HepG2 (cell line): ENCODE measurements around the gene MSMP. TPM values are rescaled to one million over a fixed set of nuclear protein-coding genes. Genes with fewer than 3 reads are reported as not detected.

ENCODE experiments used
- BCL3 ChIP-seq: sonication (generic); formaldehyde crosslinking; IDR thresholded peaks from 2 replicates; pipeline ENCODE4 v1.5.1; 2020; ENCODE audit warnings: mild to moderate bottlenecking, missing genetic modification reagents, moderate library complexity
- CENPT ChIP-seq: sonication (generic); formaldehyde crosslinking; IDR thresholded peaks from 2 replicates; pipeline ENCODE4 v1.8.0; 2022; ENCODE audit warnings: low read depth, mild to moderate bottlenecking, moderate library complexity, missing genetic modification reagents
- DPF2 ChIP-seq: sonication (generic); formaldehyde crosslinking; IDR thresholded peaks from 2 replicates; pipeline ENCODE4 v1.4.0; 2020; ENCODE audit warnings: mild to moderate bottlenecking, low read depth, missing genetic modification reagents, borderline replicate concordance
- EP300 ChIP-seq, 3 experiments: sonication (generic) in 1 of 3; formaldehyde crosslinking in 1 of 3; IDR thresholded peaks; 2 replicates each; pipeline versions ENCODE4 v1.5.1 to v1.6.1; 2011 to 2020; ENCODE audit warnings: low read depth in 2 of 3, low read length in 2 of 3, borderline replicate concordance in 1 of 3, improper control_type of control experiment in 1 of 3, mild to moderate bottlenecking in 1 of 3, missing genetic modification reagents in 1 of 3, moderate library complexity in 1 of 3
- GATAD1 ChIP-seq: IDR thresholded peaks from 2 replicates; pipeline ENCODE4 v1.6.1; 2016; ENCODE audit warnings: missing genetic modification reagents, missing compliant biosample characterization
- GZF1 ChIP-seq: sonication (generic); formaldehyde crosslinking; IDR thresholded peaks from 2 replicates; pipeline ENCODE4 v1.5.1; 2020; ENCODE audit warnings: mild to moderate bottlenecking, missing genetic modification reagents
- HNRNPL ChIP-seq: fragments of 200-400 bp; formaldehyde crosslinking; IDR thresholded peaks from 2 replicates; pipeline ENCODE4 v1.6.1; 2017; ENCODE audit warnings: mild to moderate bottlenecking, low read depth, low read length
- PITX1 ChIP-seq: sonication (generic); formaldehyde crosslinking; IDR thresholded peaks from 2 replicates; pipeline ENCODE4 v1.5.1; 2020; ENCODE audit warnings: mild to moderate bottlenecking, missing genetic modification reagents
- SAP130 ChIP-seq: IDR thresholded peaks from 2 replicates; pipeline ENCODE4 v1.6.1; 2016; ENCODE audit warnings: low read depth
- SMARCC2 ChIP-seq: fragments of 450-650 bp; IDR thresholded peaks from 2 replicates; pipeline ENCODE4 v1.6.1; 2017; ENCODE audit warnings: antibody characterized with exemption, mild to moderate bottlenecking
- TRIM22 ChIP-seq: fragments of 450-650 bp; IDR thresholded peaks from 2 replicates; pipeline ENCODE4 v1.6.1; 2017
- USF2 ChIP-seq, 2 experiments: sonication (generic) in 1 of 2; formaldehyde crosslinking in 1 of 2; IDR thresholded peaks; 2 replicates each; pipeline versions ENCODE4 v1.5.1 to v1.6.1; 2011 to 2020; ENCODE audit warnings: borderline replicate concordance in 1 of 2, low read depth in 1 of 2, low read length in 1 of 2, mild to moderate bottlenecking in 1 of 2, missing genetic modification reagents in 1 of 2, moderate library complexity in 1 of 2
- WIZ ChIP-seq: sonication (generic); formaldehyde crosslinking; IDR thresholded peaks from 2 replicates; pipeline ENCODE4 v1.5.1; 2020; ENCODE audit warnings: mild to moderate bottlenecking, missing genetic modification reagents
- ZBTB37 ChIP-seq: sonication (generic); formaldehyde crosslinking; IDR thresholded peaks from 2 replicates; pipeline ENCODE4 v1.4.0; 2020; ENCODE audit warnings: mild to moderate bottlenecking, missing genetic modification reagents
- ZBTB38 ChIP-seq: sonication (generic); formaldehyde crosslinking; IDR thresholded peaks from 2 replicates; pipeline ENCODE4 v1.5.1; 2020; ENCODE audit warnings: mild to moderate bottlenecking, missing genetic modification reagents
- ZGPAT ChIP-seq: IDR thresholded peaks from 2 replicates; pipeline ENCODE4 v1.6.1; 2016; ENCODE audit warnings: mild to moderate bottlenecking
- ZMYM2 ChIP-seq: sonication (generic); formaldehyde crosslinking; IDR thresholded peaks from 2 replicates; pipeline ENCODE4 v1.8.0; 2022; ENCODE audit warnings: mild to moderate bottlenecking, missing genetic modification reagents
- ZNF3 ChIP-seq: IDR thresholded peaks from 2 replicates; pipeline ENCODE4 v1.7.0; 2017; ENCODE audit warnings: inconsistent platforms
- ZNF34 ChIP-seq: sonication (generic); formaldehyde crosslinking; IDR thresholded peaks from 2 replicates; pipeline ENCODE4 v1.4.0; 2020; ENCODE audit warnings: mild to moderate bottlenecking, missing genetic modification reagents, borderline replicate concordance
- ZNF441 ChIP-seq: sonication (generic); formaldehyde crosslinking; IDR thresholded peaks from 2 replicates; pipeline ENCODE4 v1.7.0; 2021; ENCODE audit warnings: missing genetic modification reagents, borderline replicate concordance
- ZNF740 ChIP-seq: sonication (generic); formaldehyde crosslinking; IDR thresholded peaks from 2 replicates; pipeline ENCODE4 v1.4.0; 2020; ENCODE audit warnings: missing genetic modification reagents
- polyA plus RNA-seq, 8 experiments: library from polyadenylated mRNA; depleted of rRNA in 3 of 8; stranded (reverse) in 7 of 8; unstranded in 1 of 8; fragments of >200 nt; fragmentation: Illumina TruSeq in 4 of 8; extraction: Trizol in 4 of 8; gene quantifications; 2 replicates each; pipeline versions ENCODE4 v1.2.1 to v1.2.3, GENCODE V29; 2011 to 2016; ENCODE audit warnings: low read depth in 4 of 8, missing spikeins in 1 of 8, mixed read lengths in 1 of 8; ENCODE audit not compliant: insufficient read depth in 1 of 8
- total RNA-seq, 5 experiments: library from RNA; depleted of rRNA; stranded (reverse); fragments of >200 nt; fragmentation: Illumina TruSeq; extraction: Trizol; gene quantifications; 2 replicates each; pipeline ENCODE4 v1.2.3, GENCODE V29; 2016; ENCODE audit warnings: low read depth in 1 of 5

MSMP gene
- total and polyA plus RNA-seq, 2 of the 13 experiments (the other 11 are each of a cell fraction or from before 2014, with no cell fraction given): 0.24 to 0.46 TPM

GRCh38 chr9:35748858-35749514, 5.1 kb downstream of the MSMP start, which contains the start of the genes GBA2 and RGP1 (continued):
- TF ChIP-seq BCL3 (CRISPR knock-in tag) (no peak; the same call in 1 of the 2 replicates), ZGPAT (CRISPR knock-in tag) (peak; percentile 73; the same call in 1 of the 2 replicates), ZNF740 (CRISPR knock-in tag) (0 out of 2 replicates have a peak, but pooled peaks have one; percentile 41), SAP130 (CRISPR knock-in tag) (peak; percentile 73), ZNF441 (no peak), HNRNPL (0 out of 2 replicates have a peak, but pooled peaks have one; percentile 68), ZNF34 (CRISPR knock-in tag) (no peak), ZBTB37 (CRISPR knock-in tag) (no peak), DPF2 (CRISPR knock-in tag) (no peak), ZNF3 (CRISPR knock-in tag) (no peak), TRIM22 (no peak), WIZ (no peak), ZBTB38 (CRISPR knock-in tag) (peak; percentile 66), ZMYM2 (CRISPR knock-in tag) (no peak), PITX1 (CRISPR knock-in tag) (no peak), CENPT (CRISPR knock-in tag) (no peak), SMARCC2 (no peak), EP300 (IDR thresholded peaks at IDR 0.05; ENCODE audit: low read depth in 2 of 2, low read length in 2 of 2) (0 out of 4 replicates have a peak, but pooled peaks of 1 of the 2 experiments have one; percentile 15), EP300 (CRISPR knock-in tag; IDR thresholded peaks at IDR 0.05; ENCODE audit: borderline replicate concordance) (no peak), GZF1 (no peak), GATAD1 (peak; percentile 85), USF2 (IDR thresholded peaks at IDR 0.05; ENCODE audit: low read depth, low read length) (no peak), USF2 (CRISPR knock-in tag; IDR thresholded peaks at IDR 0.05; ENCODE audit: borderline replicate concordance) (no peak)
